CD14-positive monocyte (primary cell): ENCODE measurements around the gene SLC4A8. TPM values are rescaled to one million over a fixed set of nuclear protein-coding genes. Genes with fewer than 3 reads are reported as not detected.

Source experiments
- DNase-seq, 3 donors: peaks; one replicate each; pipeline ENCODE4 v3.0.0-alpha.2; 2011 to 2022
- H2AFZ ChIP-seq: 2 replicates; pipeline ENCODE4 v1.6.0; 2012; ENCODE audit warnings: mild to moderate bottlenecking, low read depth, low read length, inconsistent platforms; ENCODE audit not compliant: insufficient read depth, poor library complexity, severe bottlenecking
- H3K27ac ChIP-seq, 2 donors: 1 replicate in 1 of 2; 2 replicates in 1 of 2; pipeline ENCODE4 v1.5.1; 2012 to 2013; ENCODE audit warnings: low read length in 2 of 2, control low read depth in 1 of 2, inconsistent platforms in 1 of 2, low read depth in 1 of 2, mild to moderate bottlenecking in 1 of 2
- H3K27me3 ChIP-seq, 2 donors: one replicate each; pipeline versions ENCODE4 v1.6.0 to v1.6.1; 2011 to 2013; ENCODE audit warnings: low read length in 2 of 2; ENCODE audit not compliant: control insufficient read depth in 2 of 2, insufficient read depth in 2 of 2
- H3K36me3 ChIP-seq, 2 donors: replicated peaks in 1 of 2; 1 replicate in 1 of 2; 2 replicates in 1 of 2; pipeline versions ENCODE4 v1.5.1 to v1.6.1; 2012 to 2013; ENCODE audit warnings: low read length in 2 of 2, control low read depth in 1 of 2, inconsistent platforms in 1 of 2, mild to moderate bottlenecking in 1 of 2; ENCODE audit not compliant: insufficient read depth in 2 of 2, control insufficient read depth in 1 of 2
- H3K4me1 ChIP-seq, 2 donors: 1 replicate in 1 of 2; 2 replicates in 1 of 2; pipeline versions ENCODE4 v1.5.1 to v1.6.1; 2012 to 2013; ENCODE audit warnings: low read length in 2 of 2, control low read depth in 1 of 2, inconsistent platforms in 1 of 2, mild to moderate bottlenecking in 1 of 2, moderate library complexity in 1 of 2; ENCODE audit not compliant: insufficient read depth in 2 of 2, control insufficient read depth in 1 of 2
- H3K4me2 ChIP-seq: replicated peaks from 2 replicates; pipeline ENCODE3; 2012; ENCODE audit warnings: low read length, moderate library complexity, mild to moderate bottlenecking; ENCODE audit not compliant: poor library complexity, severe bottlenecking; ENCODE audit errors: extremely low read depth
- H3K4me3 ChIP-seq, 3 experiments: fragments of 200-600 bp in 1 of 3; sonication (generic) in 1 of 3; replicated peaks in 1 of 3; 1 replicate in 2 of 3; 2 replicates in 1 of 3; pipeline ENCODE4 v1.5.1; 2011 to 2013; ENCODE audit warnings: low read length in 3 of 3, mild to moderate bottlenecking in 3 of 3, control low read depth in 2 of 3, low read depth in 2 of 3, inconsistent platforms in 1 of 3, moderate library complexity in 1 of 3
- H3K79me2 ChIP-seq: 2 replicates; pipeline ENCODE4 v1.6.0; 2012; ENCODE audit warnings: mild to moderate bottlenecking, control low read depth, inconsistent platforms, low read length, moderate library complexity; ENCODE audit not compliant: insufficient read depth
- H3K9ac ChIP-seq: 2 replicates; pipeline ENCODE4 v1.6.0; 2017; ENCODE audit warnings: low read length, mild to moderate bottlenecking; ENCODE audit not compliant: insufficient read depth, poor library complexity, severe bottlenecking
- H3K9me3 ChIP-seq, 2 donors: replicated peaks in 1 of 2; 1 replicate in 1 of 2; 2 replicates in 1 of 2; pipeline versions ENCODE4 v1.5.1 to v1.6.1; 2012 to 2013; ENCODE audit warnings: low read length in 2 of 2, control low read depth in 1 of 2; ENCODE audit not compliant: control insufficient read depth in 1 of 2, insufficient read depth in 1 of 2
- H4K20me1 ChIP-seq: 2 replicates; pipeline ENCODE4 v1.6.0; 2012; ENCODE audit warnings: mild to moderate bottlenecking, low read length, control low read depth, moderate library complexity; ENCODE audit not compliant: insufficient read depth
- H3K27ac Mint-ChIP-seq, 7 donors: one replicate each; pipeline ENCODE4 v1.8.0; 2020; ENCODE audit warnings: mild to moderate bottlenecking in 7 of 7, mixed read lengths in 7 of 7, moderate library complexity in 6 of 7, inconsistent platforms in 2 of 7
- H3K27me3 Mint-ChIP-seq, 3 donors: one replicate each; pipeline ENCODE4 v1.8.0; 2021 to 2022; ENCODE audit warnings: low read depth in 3 of 3, mild to moderate bottlenecking in 3 of 3, mixed read lengths in 3 of 3, moderate library complexity in 3 of 3, inconsistent platforms in 1 of 3
- H3K36me3 Mint-ChIP-seq, 2 donors: one replicate each; pipeline ENCODE4 v1.8.0; 2020; ENCODE audit warnings: mixed read lengths in 2 of 2, inconsistent platforms in 1 of 2, mild to moderate bottlenecking in 1 of 2
- H3K4me1 Mint-ChIP-seq: one replicate; pipeline ENCODE4 v1.8.0; 2020; ENCODE audit warnings: mild to moderate bottlenecking, mixed read lengths
- H3K4me3 Mint-ChIP-seq, 2 donors: one replicate each; pipeline ENCODE4 v1.8.0; 2020; ENCODE audit warnings: mild to moderate bottlenecking in 2 of 2, mixed read lengths in 2 of 2, moderate library complexity in 1 of 2
- H3K9me3 Mint-ChIP-seq, 7 donors: one replicate each; pipeline ENCODE4 v1.8.0; 2020 to 2022; ENCODE audit warnings: mixed read lengths in 7 of 7, mild to moderate bottlenecking in 6 of 7, moderate library complexity in 6 of 7, inconsistent platforms in 2 of 7
- CTCF ChIP-seq: fragments of 200-600 bp; IDR thresholded peaks from one replicate; pipeline ENCODE4 v1.8.0; 2022; ENCODE audit warnings: antibody characterized with exemption, mild to moderate bottlenecking
- WGBS: methylation state at CpG from one replicate; pipeline ENCODE4 v1.1.5; 2013; ENCODE audit warnings: missing lambda C conversion rate; ENCODE audit not compliant: insufficient coverage; 5-methylcytosine and 5-hydroxymethylcytosine counted together
- intact Hi-C, 2 donors: fragments of 100-400 bp; cut with micrococcal nuclease; formaldehyde crosslinking; loops; one replicate each; pipeline versions ENCODE4 v1.15.0 to v1.15.1; 2023
- polyA plus RNA-seq, 3 donors: library from polyadenylated mRNA; depleted of rRNA in 1 of 3; unstranded in 2 of 3; stranded (reverse) in 1 of 3; fragments of 300-500 nt in 2 of 3; fragments of >200 nt in 1 of 3; fragmentation: Illumina TruSeq in 2 of 3; gene quantifications; 1 replicate in 2 of 3; 2 replicates in 1 of 3; pipeline ENCODE4 v1.2.3, GENCODE V29; 2012 to 2021

Gene SLC4A8
- polyA plus RNA-seq, 3 donors = 1.9 to 5.4 (median 2.3) TPM

GRCh38 chr12:51401020-51401419 lies 23.6 kb upstream of the SLC4A8 start:
- Histone ChIP-seq H3K4me1 (peaks cover 26 to 32% of the 10 kb centered on the region in 2 donors), H3K4me2 (no peak overlapping the region), H4K20me1 (no peaks in the 10 kb centered on the region), H3K9me3 (no peaks in the 10 kb centered on the region), H3K36me3 (no peaks in the 10 kb centered on the region), H3K27ac (no peak overlapping the region), H3K79me2 (no peaks in the 10 kb centered on the region), H3K4me3 (no peak overlapping the region), H3K27me3 (no peaks in the 10 kb centered on the region), H2AFZ (no peak overlapping the region), H3K9ac (no peak overlapping the region)
- Mint-ChIP-seq H3K36me3 (peaks cover 0 to 13% of the 10 kb centered on the region in 2 donors), H3K4me1 (peaks cover 33% of the 10 kb centered on the region), H3K4me3 (no peak overlapping the region), H3K9me3 (no peaks in the 10 kb centered on the region), H3K27ac (no peak overlapping the region), H3K27me3 (peaks cover 0 to 5% (median 2%) of the 10 kb centered on the region in 3 donors)
- DNase-seq = no peak
- intact Hi-C loops = no loop called here
- TF ChIP-seq CTCF = no peak
- WGBS = 97% methylated on average over 13 of the region's 14 CpGs

- no peak for TF ChIP-seq CTCF
- peaks cover 0 to 11% of the 10 kb centered on the region in 2 donors for H3K36me3 Mint-ChIP-seq
- peaks cover 26 to 31% of the 10 kb centered on the region in 2 donors for H3K4me1 ChIP-seq
- H2AFZ ChIP-seq = no peak overlapping the region
- H3K9me3 ChIP-seq = no peaks in the 10 kb centered on the region
- no peaks in the 10 kb centered on the region for H3K79me2 ChIP-seq
- H3K27me3 ChIP-seq = no peaks in the 10 kb centered on the region
- DNase-seq = no peak
- no peaks in the 10 kb centered on the region for H4K20me1 ChIP-seq
- peaks cover 31% of the 10 kb centered on the region for H3K4me1 Mint-ChIP-seq
- no peak overlapping the region for H3K27ac ChIP-seq
- H3K27ac Mint-ChIP-seq = no peak overlapping the region
- H3K4me3 Mint-ChIP-seq = no peak overlapping the region
- H3K36me3 ChIP-seq = no peaks in the 10 kb centered on the region
- H3K27me3 Mint-ChIP-seq = peaks cover 0 to 5% (median 2%) of the 10 kb centered on the region in 3 donors
- no peak overlapping the region for H3K4me3 ChIP-seq
- no peak overlapping the region for H3K9ac ChIP-seq
- no peaks in the 10 kb centered on the region for H3K9me3 Mint-ChIP-seq
- H3K4me2 ChIP-seq = no peak overlapping the region
- intact Hi-C loops = no loop called here
- 93% methylated on average over 11 of the region's 13 CpGs for WGBS
Measured at GRCh38 chr12:51401486-51401885, 23.1 kb upstream of the SLC4A8 start.
